COR-L47 (cell line): ENCODE data around the gene CUL9.
"Not testable (repeated sequence)": the region's sequence is repeated elsewhere in the genome, so short reads cannot be mapped to it uniquely, and the experiment has no call there.

Experiments
- DNase-seq: peaks from one replicate; lab custom pipeline; 2025; lab: John Stamatoyannopoulos, UW

The CUL9 gene

DNA sequence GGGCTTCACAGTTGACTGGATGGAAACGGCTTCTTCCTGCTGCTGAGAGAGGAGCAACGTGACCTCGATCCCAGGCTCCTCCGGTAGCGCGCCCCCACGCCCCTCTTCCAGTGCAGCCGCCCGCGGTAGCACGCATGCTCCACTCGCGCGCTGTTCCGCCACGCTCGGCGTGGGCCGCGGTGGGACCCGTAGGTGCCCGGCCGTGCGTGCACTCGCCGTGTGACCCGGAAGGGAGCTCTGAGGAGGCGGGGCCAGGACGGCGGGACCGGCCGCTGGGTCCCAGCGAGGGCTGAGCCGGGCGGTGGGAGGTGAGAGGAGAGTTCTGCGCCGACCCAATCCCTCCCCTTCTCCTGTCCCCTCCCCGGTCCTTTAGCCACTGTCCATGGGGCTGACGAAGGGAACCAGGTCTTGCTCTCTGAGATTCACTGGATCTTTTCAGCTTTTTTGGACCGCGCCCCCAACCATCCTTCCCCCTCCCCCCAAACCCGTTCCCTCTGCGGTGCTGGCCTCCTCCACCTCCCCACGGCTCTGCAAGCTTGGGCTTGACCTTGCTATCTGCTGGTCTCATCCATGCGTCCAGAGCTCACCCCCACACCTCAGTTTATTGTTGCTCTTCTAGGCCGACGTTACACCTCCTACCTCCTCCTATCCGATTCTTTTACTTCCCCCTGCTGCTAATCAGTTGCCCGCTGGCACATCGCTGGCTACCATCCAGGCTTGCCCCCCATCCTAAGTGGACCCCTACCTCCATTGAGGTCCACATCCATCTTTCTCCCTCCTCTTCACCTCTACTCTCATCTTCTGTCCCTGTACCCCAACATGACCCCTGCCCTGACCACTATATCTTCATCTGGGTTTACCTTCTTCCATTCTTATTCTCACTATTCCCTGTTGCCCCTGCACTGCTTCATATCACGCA is at the start of gene CUL9:
CUL9 (plus strand) TSS at position 255 of the 919 bp plus-strand sequence. CDS start 2,115 bp downstream, outside the sequence.
- DNase-seq = peak; percentile 74

DNA sequence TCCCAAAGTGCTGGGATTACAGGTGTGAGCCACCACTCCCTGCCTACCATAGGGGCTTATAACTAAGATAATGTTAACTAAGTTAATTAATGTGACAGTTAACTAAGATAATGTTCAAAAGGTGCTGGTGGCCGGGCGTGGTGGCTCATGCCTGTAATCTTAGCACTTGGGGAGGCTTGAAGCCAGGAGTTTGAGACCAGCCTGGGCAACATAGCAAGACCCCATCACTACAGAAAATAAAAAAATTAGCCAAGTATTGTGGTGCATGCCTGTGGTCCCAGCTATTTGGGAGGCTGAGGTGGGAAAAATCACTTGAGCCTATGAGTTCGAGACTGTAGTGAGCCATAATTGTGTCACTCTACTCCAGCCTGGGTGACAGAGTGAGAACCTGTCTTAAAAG is 43.7 kb upstream of the CUL9 start:
- no peak for DNase-seq

DNA sequence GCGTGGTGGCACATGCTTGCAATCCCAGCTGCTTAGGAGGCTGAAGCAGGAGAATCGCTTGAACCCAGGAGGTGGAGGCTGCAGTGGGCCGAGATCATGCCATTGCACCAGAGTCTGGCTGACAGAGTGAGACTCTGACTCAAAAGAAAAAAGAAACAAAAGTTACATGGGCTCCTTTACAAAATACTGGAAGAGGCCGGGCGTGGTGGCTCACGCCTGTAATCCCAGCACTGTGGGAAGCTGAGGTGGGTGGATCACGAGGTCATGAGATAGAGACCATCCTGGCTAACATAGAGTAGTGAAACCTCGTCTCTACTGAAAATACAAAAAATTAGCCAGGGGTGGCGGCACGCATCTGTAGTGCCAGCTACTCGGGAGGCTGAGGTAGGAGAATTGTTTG is 42.0 kb upstream of the CUL9 start:
- not testable (repeated sequence) for DNase-seq

DNA sequence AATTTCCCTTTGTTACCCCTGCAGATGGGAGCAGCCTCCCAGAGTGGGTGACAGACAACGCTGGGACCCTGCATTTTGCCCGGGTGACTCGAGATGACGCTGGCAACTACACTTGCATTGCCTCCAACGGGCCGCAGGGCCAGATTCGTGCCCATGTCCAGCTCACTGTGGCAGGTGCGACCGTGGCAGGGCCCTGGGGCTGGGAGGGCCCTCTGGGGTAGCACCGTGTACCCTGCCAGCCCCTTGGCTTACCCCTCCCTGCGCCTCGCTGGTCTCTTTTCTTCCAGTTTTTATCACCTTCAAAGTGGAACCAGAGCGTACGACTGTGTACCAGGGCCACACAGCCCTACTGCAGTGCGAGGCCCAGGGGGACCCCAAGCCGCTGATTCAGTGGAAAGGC is 40.4 kb upstream of the CUL9 start:
- DNase-seq = no peak

DNA sequence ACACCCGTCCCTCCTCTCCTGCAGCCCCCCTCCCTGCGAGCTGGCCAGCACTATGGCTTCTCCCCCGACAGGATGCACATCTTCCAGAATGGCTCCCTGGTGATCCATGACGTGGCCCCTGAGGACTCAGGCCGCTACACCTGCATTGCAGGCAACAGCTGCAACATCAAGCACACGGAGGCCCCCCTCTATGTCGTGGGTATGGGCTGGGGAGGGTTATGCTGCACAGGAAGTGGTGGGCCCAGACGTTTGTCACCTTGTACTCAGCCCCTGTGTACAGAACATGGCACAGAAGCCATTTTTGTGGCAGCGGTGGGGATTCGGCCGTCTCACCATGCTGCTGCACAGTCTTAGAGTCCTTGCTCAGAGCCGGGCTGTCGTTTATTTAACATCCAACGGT is 39.9 kb upstream of the CUL9 start:
- DNase-seq = no peak

DNA sequence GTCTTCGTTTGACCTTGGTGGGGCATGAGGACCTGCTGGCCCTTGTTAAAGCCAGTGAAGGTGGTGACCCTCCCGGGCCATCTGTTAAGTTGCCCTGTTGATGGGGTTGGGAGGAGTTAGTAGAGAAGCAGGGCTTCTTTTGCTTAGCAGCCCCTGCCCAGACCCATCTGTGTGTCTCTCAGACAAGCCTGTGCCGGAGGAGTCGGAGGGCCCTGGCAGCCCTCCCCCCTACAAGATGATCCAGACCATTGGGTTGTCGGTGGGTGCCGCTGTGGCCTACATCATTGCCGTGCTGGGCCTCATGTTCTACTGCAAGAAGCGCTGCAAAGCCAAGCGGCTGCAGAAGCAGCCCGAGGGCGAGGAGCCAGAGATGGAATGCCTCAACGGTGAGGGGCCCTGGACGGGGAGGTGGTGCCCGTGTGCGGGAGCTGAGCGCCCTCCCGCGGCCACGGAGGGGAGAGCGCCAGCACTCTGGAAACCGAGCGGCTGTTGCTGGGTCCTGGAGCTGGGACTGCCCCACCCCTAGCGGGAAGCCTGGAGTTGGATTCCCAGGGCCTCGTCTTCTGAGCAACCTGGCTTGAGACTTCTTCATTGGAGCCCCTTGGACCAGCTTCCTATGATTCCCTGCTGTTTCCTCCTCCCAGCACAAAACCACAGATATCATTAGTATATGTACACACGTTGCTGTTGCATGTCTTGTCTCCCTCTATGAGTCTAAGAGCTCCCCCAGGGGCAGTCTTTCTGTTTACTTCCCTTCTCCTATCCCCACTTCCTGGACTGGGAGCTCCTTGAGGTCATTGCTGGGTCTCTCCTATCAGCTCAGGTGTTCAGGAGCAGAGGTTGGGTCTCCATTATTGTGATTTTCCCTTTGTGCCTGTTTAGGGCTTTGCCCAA is 38.5 kb upstream of the CUL9 start:
- peak; percentile 74 for DNase-seq

DNA sequence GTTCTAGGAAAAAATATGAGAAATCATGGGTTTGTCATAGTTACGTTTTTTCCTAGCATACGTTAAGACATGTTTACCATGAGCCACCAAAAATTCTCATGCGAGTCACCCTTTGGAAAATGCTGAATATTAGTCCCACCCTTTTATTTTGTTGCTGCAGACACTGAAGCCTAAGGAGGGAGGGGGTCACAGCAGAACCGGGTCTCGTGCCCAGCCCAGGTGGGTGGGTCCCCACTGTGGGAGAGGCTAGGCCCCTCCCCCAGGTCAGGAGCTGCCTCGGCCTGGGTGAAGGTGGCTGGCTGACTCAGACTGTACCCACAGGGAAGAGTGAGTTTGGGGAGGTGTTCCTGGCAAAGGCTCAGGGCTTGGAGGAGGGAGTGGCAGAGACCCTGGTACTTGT is 37.1 kb upstream of the CUL9 start:
- DNase-seq = no peak

DNA sequence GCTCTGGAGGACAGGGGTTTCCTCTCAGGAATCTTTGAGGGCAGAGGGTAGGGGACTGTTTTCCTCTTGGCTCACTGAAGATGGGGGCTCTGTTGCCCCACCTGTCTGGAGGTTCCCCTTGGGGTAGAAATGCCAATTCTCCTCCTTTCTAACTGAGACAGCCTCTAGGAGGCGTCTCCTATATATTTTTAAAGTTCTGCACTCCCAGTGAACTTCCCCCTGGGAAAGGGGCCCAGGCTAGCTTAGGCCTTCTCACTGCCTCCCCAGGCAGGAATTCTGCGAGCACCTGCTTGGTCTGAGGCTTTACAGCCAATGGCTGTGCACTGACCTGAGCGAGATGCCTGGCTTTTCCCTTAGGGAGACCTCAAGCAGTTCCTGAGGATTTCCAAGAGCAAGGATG is 35.7 kb upstream of the CUL9 start:
- DNase-seq = no peak

DNA sequence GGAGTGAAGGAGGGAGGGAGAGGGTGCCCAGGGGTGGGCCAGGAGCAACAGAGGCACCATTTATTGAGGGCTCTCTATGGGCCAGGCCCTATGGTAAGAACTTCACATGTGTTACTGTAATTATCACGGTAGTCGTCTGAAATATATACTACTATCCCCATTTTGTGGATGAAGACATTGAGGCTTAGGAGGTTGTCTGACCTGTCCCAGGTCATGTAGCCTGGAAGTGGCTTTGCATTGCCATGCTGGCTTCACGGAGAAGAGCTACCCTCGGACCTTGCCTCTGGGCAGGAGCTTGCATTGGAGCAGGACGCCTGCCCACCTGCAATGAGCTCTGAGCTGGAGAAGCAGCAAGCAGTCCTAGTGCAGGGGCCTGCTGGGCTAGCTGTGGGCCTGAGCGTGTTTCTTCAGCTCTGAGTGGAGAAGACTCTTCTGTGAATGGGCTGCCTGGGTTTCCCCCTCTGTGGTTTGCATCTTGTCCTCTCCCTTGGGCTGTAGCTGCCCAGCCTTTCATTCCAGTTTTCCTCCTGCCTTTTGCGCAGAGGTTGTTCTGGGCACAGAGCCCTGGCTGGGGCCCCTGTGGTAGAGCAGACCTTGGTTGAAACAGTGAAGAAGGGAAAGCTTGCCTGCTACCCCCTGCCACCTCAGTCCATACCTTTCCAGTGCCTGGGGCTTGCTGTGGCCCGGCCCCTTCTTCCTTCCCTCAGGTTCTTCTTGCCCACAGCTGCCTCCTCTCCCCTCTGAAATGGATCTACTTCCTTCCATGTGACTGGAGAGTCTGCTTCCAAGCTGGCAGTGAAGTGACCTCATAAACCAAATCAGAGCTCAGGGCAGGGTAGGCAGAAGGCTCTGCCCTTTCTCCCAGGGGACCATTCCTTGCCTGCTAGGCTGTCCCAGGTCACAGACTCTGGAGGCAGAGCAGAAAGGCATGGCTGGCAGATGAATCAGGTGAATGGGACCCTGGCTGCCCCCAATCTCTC is 35.0 kb upstream of the CUL9 start:
- DNase-seq = no peak

DNA sequence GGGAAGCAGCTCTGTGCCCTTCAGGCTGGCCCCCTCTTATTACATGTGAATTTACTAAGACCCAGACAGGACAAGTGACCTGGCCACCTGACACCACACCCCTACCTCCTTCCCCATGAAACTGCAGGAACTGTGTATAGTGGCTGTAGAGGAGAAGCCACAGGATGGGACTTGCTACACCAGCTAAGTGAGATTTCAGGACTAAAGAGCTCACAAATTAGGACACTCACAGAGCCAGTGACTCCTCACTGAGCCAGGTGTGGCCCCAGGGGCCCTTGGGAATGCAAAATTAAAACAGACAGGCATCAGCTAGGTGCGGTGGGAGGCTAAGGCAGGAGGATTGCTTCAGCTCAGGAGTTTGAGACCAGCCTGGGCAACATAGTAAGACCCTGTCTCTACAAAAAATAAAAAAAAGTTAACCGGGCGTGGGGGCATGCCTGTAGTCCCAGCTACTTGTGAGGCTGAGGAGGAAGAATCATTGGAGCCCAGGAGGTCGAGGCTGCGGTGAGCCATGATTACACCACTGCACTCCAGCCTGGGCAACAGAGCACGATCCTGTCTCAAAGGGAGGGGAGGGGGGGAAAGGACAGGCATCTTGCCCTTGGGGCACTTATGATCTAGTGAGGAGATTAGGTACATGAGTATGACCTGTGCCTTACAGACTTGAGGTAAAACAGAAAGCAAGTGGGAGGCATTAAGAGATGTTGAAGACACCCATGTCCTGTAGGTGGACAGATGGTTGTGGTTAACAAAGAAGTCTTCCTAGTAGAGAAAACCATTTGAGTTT is 34.1 kb upstream of the CUL9 start:
- DNase-seq = no peak

DNA sequence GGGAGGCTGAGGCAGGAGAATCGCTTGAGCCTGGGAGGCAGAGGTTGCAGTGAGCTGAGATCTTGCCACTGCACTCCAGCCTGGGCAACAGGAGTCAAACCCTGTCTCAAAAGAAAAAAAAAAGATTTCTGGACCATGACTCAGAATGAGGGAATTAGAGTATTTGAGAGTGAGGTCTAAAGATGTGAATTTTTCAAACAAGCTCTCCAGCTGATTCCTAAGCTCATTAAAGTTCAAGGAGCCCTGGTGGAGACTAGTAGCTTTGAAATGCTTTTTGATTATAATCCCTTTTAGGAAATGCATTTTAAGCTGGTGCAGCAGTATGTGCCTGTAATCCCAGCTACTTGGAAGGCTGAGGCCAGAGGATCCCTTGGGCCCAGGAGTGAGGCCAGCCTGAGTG is 32.7 kb upstream of the CUL9 start:
- DNase-seq = no peak

DNA sequence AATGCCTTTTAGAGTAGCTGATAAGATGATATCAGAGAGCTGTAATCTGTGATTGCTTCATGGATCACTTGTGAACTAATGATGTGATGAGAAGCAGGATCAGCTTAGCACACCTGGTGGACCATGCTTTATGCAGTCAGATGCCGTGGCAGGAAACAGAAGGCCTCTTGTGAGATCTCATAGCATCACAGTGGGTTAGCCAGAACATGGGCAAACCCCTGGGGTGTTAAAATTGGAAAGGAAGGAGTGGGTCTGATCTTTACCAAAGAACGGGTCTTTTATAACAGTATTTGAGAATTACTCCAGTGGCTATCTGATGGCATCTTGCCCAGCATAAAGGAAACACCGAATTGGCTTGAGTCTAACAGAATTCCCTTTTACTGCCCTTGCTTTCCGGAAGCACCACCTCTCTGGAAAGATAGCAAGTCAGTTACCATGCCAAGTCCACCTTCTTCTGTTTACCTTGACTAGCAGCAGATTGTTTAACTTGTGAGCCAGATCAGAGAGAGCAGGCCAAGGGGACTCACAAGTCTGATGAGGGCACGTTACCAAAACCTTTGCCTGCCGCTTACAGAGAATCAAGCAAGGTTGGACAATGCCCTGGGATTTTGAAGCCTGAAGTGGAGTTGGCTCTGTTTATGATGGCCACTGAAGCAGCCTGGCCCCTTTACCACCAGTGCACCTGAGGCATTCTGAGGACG is 31.8 kb upstream of the CUL9 start:
- DNase-seq = no peak

DNA sequence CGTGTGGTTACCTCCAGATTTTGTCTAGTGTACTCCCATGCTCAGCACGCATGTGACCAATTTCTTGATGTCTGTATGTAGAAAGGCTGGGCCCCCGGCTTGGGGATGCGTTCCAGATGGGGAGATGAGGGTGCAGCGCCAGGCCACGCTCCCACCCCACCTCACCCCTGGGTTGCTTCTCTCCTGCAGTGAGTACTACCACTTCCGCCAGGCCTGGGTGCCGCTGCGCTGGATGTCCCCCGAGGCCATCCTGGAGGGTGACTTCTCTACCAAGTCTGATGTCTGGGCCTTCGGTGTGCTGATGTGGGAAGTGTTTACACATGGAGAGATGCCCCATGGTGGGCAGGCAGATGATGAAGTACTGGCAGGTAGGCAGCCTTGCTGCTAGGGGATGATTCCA is 22.4 kb upstream of the CUL9 start:
- no peak for DNase-seq

DNA sequence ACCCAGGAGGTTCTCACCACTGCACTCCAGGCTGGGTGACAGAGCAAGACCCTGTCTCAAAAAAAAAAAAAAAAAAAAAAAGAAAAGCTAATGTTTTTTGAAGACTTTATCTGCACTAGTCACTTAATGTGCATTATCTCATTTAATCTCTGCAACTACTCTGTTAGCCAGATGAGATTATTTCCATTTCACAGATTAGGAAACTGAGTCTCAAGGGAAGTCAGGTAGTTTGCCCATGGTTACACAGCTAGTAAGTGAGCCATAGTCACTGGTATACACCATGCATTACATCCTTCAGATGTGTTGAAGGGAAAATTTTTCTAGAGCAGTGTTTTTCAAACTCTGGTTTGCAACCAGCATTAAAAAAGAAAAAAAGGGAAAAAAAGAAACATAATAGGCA is 18.1 kb upstream of the CUL9 start:
- DNase-seq = no peak

DNA sequence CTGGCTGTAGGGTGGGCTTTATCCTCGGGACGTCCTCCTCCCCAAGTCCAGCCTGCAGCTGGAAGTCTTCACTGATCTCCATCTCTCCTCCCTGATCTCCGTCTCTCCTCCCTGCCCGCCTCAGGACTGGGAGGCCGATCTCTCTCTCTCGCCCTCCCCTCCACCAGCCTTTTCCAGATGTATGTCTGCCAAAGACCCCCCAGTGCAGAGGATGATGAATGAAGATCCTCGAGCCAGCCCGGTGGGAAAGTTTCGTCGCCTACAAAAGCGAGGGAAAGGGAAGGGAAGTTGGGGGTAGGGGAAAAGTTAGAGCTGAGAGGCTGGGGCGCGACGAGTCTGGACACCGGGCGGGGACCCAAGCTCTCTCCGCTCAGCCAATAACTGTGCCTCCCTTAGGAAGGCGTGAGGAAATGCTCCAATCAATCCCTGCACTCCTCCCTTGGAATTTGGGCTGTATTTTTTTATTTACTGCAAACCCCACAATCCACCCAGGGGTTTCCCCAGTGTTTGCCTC is 11.5 kb upstream of the CUL9 start:
- peak; percentile 85 for DNase-seq

DNA sequence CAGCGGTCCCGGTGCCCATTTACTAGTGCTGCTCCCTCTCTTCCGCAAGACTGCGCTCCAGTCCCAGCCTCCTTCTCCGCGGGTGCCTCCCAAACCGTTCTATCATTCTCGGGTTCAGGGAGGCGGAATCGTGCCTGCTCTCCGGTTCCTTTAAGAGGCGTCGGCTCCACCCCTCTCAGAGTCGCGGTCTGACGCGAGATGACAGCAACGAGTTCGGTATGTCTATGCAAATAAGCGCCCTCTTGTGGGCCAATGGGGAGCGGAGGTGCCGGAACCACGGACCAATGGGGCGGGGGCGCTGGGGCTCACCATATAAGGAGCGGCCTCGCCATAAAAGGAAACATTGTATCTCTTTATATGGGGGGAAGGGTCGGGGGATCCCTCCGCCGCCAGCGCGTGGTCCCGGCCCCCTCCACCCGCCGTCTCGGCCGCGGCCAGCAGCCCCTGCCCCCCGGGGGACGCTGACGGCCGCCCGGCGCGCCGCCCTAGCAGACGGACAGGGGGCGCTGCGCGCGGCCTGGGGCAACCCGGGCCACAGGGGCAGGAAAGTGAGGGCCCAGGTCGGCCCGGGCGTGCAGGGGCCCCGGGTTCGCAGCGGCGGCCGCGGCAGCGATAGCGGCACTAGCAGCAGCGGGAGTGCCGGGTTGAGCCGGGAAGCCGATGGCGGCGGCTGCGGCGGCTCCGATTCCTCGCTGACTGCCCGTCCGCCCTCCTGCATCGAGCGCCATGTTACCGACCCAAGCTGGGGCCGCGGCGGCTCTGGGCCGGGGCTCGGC is 10.9 kb upstream of the CUL9 start, which contains the start of gene SRF:
SRF (plus strand) TSS at position 339 of the 776 bp plus-strand sequence; CDS start at position 727, 388 bp downstream.
- DNase-seq = peak; percentile 99

DNA sequence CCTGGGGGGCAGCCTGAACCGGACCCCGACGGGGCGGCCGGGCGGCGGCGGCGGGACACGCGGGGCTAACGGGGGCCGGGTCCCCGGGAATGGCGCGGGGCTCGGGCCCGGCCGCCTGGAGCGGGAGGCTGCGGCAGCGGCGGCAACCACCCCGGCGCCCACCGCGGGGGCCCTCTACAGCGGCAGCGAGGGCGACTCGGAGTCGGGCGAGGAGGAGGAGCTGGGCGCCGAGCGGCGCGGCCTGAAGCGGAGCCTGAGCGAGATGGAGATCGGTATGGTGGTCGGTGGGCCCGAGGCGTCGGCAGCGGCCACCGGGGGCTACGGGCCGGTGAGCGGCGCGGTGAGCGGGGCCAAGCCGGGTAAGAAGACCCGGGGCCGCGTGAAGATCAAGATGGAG is 10.3 kb upstream of the CUL9 start:
- DNase-seq = no peak

DNA sequence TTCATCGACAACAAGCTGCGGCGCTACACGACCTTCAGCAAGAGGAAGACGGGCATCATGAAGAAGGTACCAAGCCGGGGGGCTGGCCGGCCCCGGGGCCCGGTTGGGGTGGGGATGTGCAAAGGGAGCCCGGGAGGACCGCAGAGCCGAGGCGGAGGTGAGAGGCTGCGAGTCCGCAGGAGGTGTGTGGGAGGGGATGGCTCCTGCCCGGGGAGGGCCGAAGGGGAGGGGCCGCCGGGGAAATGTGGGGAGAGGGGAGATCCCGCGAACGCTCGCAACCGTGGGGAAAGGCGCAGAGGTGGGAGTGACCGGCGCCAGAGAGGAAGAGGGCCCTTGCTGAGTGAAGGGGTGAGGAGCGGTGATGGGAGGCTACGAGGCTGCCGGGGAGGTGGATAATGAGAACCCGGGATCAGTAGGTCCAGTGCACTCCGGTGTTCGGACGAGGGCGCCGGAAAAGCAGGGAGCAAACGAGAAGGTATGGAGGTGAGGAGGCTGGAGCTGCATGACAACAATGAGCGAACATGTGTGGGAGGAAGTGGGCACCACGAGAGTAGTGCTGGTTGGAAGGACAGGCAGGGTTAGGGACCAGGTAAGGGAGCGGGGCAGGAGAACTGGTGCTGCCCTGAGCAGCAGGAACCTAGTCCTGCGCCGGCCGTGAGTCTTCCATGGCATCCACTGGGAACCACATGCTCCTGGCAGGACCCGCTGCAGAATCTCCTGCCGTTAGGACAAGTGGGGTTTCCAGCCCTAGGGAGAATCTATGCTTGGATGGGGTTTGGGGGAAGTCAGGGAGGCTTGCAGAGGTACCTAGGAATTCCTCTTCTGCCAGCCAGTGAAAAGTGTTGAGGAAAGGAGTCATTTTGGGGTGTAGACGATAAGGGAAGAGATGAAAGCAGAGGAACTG is 9.6 kb upstream of the CUL9 start:
- peak; percentile 14 for DNase-seq
